NT2/D1 (cell line): ENCODE measurements around the gene TBC1D9.

Experiments used
- SUZ12 ChIP-seq: IDR thresholded peaks from 2 replicates; pipeline ENCODE4 v1.6.1; 2011; ENCODE audit not compliant: insufficient read length, insufficient read depth; ENCODE audit errors: extremely low read depth
- YY1 ChIP-seq: IDR thresholded peaks from 2 replicates; pipeline ENCODE4 v1.6.1; 2011; ENCODE audit not compliant: insufficient read length, insufficient read depth

DNA sequence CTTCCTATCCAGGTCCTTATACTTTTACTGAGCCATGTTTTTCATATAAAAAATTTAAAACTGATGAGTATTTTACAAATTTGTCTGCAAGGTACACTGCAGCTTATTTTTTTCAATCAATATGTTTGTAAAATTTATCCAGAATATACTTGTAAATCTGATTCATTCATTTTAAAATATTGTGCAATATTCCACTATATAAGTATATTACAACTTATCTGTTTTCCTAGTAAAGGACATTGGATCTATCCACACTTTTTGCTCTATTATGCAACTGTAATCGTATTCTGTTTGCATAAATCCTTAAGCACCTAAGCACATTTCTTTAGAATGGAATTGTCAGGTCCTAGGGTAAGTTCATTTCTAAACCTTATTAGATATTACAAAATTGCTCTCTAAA lies 49.5 kb downstream of the TBC1D9 start:
- TF ChIP-seq YY1 (no peak), SUZ12 (no peak)
